ENCODE measurements around the gene CASQ1.
A peak's percentile ranks its signal among the peaks of the same experiment; 100 is the strongest.

CASQ1 gene

DNA sequence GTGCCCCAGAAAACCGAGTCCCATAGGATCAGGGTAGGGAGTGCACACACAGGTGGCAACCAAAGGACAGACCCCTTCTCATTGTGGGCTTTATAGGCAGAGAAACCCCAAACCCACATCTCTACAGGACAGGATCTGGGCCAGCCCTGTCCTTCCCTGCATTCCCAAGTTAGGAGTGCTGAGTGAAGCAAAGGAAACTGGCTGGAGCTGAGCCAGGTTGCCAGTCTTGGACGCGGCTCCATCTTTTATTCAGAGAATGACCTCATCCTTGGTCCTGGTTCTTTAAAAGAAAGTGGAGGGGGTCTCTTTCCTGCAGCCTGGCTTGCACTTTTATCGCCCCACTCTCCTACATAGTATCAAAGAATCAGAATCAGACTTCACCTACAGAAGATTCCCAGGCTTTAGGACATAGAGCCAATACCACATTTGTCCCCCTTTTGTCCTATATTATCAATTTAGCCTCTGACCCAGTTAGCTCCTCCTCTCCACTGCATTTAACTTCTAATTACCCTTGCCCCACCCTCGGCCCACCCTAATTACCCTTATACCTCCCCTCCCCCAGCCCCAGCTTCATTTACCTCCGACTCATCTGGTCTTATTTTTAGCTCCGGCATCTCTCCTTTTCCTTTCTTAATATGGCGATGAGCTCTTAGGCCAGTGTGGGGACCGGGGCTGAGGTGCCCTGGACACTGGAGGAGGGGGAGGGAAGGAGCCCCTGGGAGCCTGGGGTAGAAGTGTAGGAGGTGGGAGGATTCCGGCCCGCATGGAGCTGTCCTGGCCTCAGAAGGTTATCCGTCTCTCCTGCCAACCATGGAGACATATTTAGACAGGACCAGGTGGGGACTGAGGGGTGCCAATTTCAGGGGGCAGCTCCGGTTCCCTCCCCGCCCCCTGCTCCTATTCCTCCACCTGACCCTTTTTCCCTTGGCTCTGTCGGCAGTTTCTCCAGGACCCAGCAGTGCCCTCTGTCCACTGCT is at the start of gene CASQ1:
Gene CASQ1, plus strand, starts transcription at position 927 of the 977 bp plus-strand sequence. CDS start 177 bp downstream, outside the sequence.
- DNase-seq = no peak

- DNase-seq = peak in 1 of 2 donors; percentile 10
These were observed 46.7 kb upstream of the CASQ1 start for GRCh38 chr1:160143695-160144094.

GRCh38 chr1:160144921-160145320 is 45.5 kb upstream of the CASQ1 start:
- DNase-seq = no peak

- DNase-seq = no peak
These were observed 44.3 kb upstream of the CASQ1 start for GRCh38 chr1:160146107-160146506.

DNA sequence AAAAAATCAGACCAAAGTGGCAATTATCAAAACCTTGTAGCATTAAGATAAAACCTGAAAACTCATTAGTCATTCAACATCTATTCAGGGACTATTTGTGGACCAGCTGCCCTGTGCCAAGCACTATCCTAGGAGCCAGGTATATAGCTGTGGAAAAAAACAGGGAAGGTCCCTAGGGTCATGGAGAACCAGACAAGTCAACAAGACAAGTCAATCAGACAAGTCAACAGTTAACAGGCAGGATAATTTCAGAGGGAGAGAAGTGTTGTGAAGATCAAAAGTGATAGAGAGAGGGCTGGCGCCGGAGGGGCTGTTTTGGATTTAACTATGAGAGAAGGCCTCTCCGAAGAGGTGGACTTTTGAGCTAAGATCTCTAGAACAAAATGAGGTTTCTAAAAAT is 42.3 kb upstream of the CASQ1 start:
- DNase-seq = no peak

- no peak for DNase-seq
These were observed 41.1 kb upstream of the CASQ1 start for GRCh38 chr1:160149233-160149632.

GRCh38 chr1:160149716-160150115 is 40.7 kb upstream of the CASQ1 start:
- no peak for DNase-seq

- no peak for DNase-seq
These were observed 39.1 kb upstream of the CASQ1 start, which contains the start of gene ATP1A4 for GRCh38 chr1:160151303-160151702. Gene ATP1A4, plus strand, starts transcription at chr1:160151603. Its CDS starts 438 bp downstream, at chr1:160152041.

- no peak for DNase-seq
These were observed 35.6 kb upstream of the CASQ1 start for GRCh38 chr1:160154790-160155189.

- DNase-seq = no peak
These were observed 34.0 kb upstream of the CASQ1 start for GRCh38 chr1:160156361-160156760.

DNA sequence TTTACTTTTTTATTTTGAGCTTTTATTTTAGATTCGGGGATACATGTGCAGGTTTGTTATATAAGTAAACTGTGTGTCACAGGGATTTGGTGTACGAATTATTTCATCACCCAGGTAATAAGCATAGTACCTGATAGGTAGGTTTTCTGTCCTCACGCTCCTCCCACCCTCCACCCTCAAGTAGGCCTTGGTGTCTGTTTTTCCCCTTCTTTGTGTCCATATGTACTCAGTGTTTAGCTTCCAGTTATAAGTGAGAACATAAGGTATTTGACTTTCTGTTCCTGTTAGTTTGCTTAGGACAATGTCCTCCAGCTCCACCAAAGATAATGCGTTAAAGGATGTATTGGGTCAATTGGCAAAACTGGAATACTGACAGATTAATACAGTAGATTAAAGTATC is 33.2 kb upstream of the CASQ1 start:
- no peak for DNase-seq

- DNase-seq = no peak
These were observed 32.3 kb upstream of the CASQ1 start for GRCh38 chr1:160158031-160158430.

DNA sequence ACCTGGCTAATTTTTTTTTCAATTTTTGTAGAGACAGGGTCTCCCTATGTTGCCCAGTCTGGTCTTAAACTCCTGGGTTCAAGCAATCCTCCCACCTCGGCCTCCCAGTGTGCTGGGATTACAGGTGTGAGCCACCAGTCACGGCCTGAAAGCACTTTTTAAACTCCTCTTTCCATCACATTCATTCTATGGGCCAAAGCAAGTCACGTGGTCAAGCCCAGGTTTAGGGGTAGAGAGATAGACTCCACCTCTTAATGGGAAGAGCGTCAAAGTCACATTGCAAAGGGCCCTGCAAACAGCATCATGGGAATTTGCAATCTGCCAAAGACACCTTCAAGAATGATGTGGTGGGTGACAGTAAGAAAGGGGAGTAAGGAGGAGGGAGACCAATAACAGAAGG is 31.8 kb upstream of the CASQ1 start:
- DNase-seq = no peak

- DNase-seq = no peak
These were observed 30.5 kb upstream of the CASQ1 start for GRCh38 chr1:160159846-160160245.

GRCh38 chr1:160161965-160162705 is 28.2 kb upstream of the CASQ1 start:
- no peak for DNase-seq

GRCh38 chr1:160162931-160163330 is 27.4 kb upstream of the CASQ1 start:
- DNase-seq = no peak

- DNase-seq = no peak
These were observed 26.8 kb upstream of the CASQ1 start for GRCh38 chr1:160163615-160164014.

- no peak for DNase-seq
These were observed 26.3 kb upstream of the CASQ1 start for GRCh38 chr1:160164121-160164520.

GRCh38 chr1:160166166-160166868 is 24.1 kb upstream of the CASQ1 start:
- DNase-seq = no peak

GRCh38 chr1:160167056-160167455 is 23.3 kb upstream of the CASQ1 start:
- no peak for DNase-seq

GRCh38 chr1:160167580-160167979 is 22.8 kb upstream of the CASQ1 start:
- no peak for DNase-seq

DNA sequence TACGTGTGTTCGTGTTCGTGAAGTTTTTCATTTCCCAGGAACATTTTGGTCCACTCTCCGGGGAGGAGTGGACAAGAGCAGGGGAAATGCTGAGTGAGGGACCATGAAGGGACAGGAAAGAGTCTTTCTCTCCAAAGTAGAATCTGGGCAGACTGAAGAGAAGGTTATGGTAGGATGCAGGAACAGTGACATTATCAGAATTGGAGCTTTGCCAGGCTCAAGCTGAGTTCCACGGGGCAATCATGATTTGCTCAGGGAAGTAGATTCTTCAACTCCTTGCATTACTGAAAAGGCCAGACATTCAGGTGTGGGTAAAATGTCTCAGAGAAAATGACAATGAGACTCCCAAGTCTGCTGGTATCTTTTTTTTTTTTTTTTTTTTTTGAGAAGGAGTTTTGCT is 22.4 kb upstream of the CASQ1 start:
- DNase-seq = no peak
